Mesothelial cell of epicardium (in vitro differentiated cells): Measurements from ENCODE around the gene RNLS. TPM values are rescaled to one million over a fixed set of nuclear protein-coding genes. Genes with fewer than 3 reads are reported as not detected.

Experiments used
- DNase-seq, 2 experiments: peaks; one replicate each; pipeline ENCODE4 v3.0.0; 2021; ENCODE audit warnings: low spot score in 2 of 2; ENCODE audit not compliant: unreplicated experiment in 2 of 2
- H3K27ac Mint-ChIP-seq: 2 replicates; pipeline ENCODE4 v1.8.0; 2021; ENCODE audit warnings: mixed read lengths
- H3K27me3 Mint-ChIP-seq: 2 replicates; pipeline ENCODE4 v1.8.0; 2021; ENCODE audit warnings: low read depth, mixed read lengths
- H3K36me3 Mint-ChIP-seq: 2 replicates; pipeline ENCODE4 v1.8.0; 2021; ENCODE audit warnings: mixed read lengths
- H3K4me1 Mint-ChIP-seq: 2 replicates; pipeline ENCODE4 v1.8.0; 2021; ENCODE audit warnings: mixed read lengths
- H3K4me3 Mint-ChIP-seq: 2 replicates; pipeline ENCODE4 v1.8.0; 2021; ENCODE audit warnings: mild to moderate bottlenecking, moderate library complexity, mixed read lengths
- H3K9me3 Mint-ChIP-seq: 2 replicates; pipeline ENCODE4 v1.8.0; 2021; ENCODE audit warnings: mixed read lengths
- CTCF ChIP-seq: fragments of 200-600 bp; sonication (generic); IDR thresholded peaks from one replicate; pipeline ENCODE4 v1.5.0; 2021; ENCODE audit warnings: antibody characterized with exemption; ENCODE audit not compliant: unreplicated experiment
- total RNA-seq: library from RNA; stranded (reverse); gene quantifications from 3 replicates; pipeline ENCODE4 v1.2.1, GENCODE V29; 2021

RNLS gene
- total RNA-seq, 1 donor from 2014 or later = 9.4 TPM

- no peak for TF ChIP-seq CTCF
- Mint-ChIP-seq H3K27me3 (no peaks in the 10 kb centered on the region), H3K4me1 (peaks cover 5% of the 10 kb centered on the region), H3K4me3 (no peak overlapping the region), H3K36me3 (peaks cover 11% of the 10 kb centered on the region), H3K9me3 (peaks cover 64% of the 10 kb centered on the region), H3K27ac (no peak overlapping the region)
- no peak for DNase-seq
These were observed 263.1 kb downstream of the RNLS start for GRCh38 chr10:88319960-88320517.

GRCh38 chr10:88318803-88319202 lies 264.3 kb downstream of the RNLS start:
- no peak overlapping the region for H3K27ac Mint-ChIP-seq
- peaks cover 5% of the 10 kb centered on the region for H3K4me1 Mint-ChIP-seq
- H3K36me3 Mint-ChIP-seq = peaks cover 11% of the 10 kb centered on the region
- no peaks in the 10 kb centered on the region for H3K27me3 Mint-ChIP-seq
- TF ChIP-seq CTCF = no peak
- no peak for DNase-seq
- peaks cover 53% of the 10 kb centered on the region for H3K9me3 Mint-ChIP-seq
- H3K4me3 Mint-ChIP-seq = no peak overlapping the region

GRCh38 chr10:88317099-88317498 lies 266.0 kb downstream of the RNLS start:
- no peak for DNase-seq
- no peak for TF ChIP-seq CTCF
- Mint-ChIP-seq H3K27ac (no peak overlapping the region), H3K9me3 (peaks cover 38% of the 10 kb centered on the region), H3K27me3 (no peaks in the 10 kb centered on the region), H3K36me3 (peaks cover 11% of the 10 kb centered on the region), H3K4me3 (no peak overlapping the region), H3K4me1 (peaks cover 5% of the 10 kb centered on the region)

- H3K36me3 Mint-ChIP-seq = peaks cover 8% of the 10 kb centered on the region
- H3K9me3 Mint-ChIP-seq = peaks cover 33% of the 10 kb centered on the region
- H3K27ac Mint-ChIP-seq = no peak overlapping the region
- no peak for DNase-seq
- peaks cover 5% of the 10 kb centered on the region for H3K4me1 Mint-ChIP-seq
- TF ChIP-seq CTCF = no peak
- H3K4me3 Mint-ChIP-seq = no peak overlapping the region
- H3K27me3 Mint-ChIP-seq = no peaks in the 10 kb centered on the region
These were observed 266.7 kb downstream of the RNLS start for GRCh38 chr10:88316292-88316861.

- no peaks in the 10 kb centered on the region for H3K27me3 Mint-ChIP-seq
- H3K36me3 Mint-ChIP-seq = peaks cover 8% of the 10 kb centered on the region
- TF ChIP-seq CTCF = no peak
- H3K9me3 Mint-ChIP-seq = peaks cover 26% of the 10 kb centered on the region
- H3K4me1 Mint-ChIP-seq = peaks cover 5% of the 10 kb centered on the region
- H3K27ac Mint-ChIP-seq = no peak overlapping the region
- no peak for DNase-seq
- no peak overlapping the region for H3K4me3 Mint-ChIP-seq
These were observed 267.4 kb downstream of the RNLS start for GRCh38 chr10:88315755-88316154.
